Stimulated activated CD8-positive, alpha-beta memory T cell treated with anti-CD3 and anti-CD28 coated beads, Interleukin-2, amount 100 ng/mL, for 48 hours (primary cell): ENCODE data around the gene TPSB2.

Experiments used
- DNase-seq, 2 donors: peaks; one replicate each; pipeline ENCODE4 v3.0.0-alpha.2; 2020; ENCODE audit warnings: low read depth in 2 of 2

Gene TPSB2

DNA sequence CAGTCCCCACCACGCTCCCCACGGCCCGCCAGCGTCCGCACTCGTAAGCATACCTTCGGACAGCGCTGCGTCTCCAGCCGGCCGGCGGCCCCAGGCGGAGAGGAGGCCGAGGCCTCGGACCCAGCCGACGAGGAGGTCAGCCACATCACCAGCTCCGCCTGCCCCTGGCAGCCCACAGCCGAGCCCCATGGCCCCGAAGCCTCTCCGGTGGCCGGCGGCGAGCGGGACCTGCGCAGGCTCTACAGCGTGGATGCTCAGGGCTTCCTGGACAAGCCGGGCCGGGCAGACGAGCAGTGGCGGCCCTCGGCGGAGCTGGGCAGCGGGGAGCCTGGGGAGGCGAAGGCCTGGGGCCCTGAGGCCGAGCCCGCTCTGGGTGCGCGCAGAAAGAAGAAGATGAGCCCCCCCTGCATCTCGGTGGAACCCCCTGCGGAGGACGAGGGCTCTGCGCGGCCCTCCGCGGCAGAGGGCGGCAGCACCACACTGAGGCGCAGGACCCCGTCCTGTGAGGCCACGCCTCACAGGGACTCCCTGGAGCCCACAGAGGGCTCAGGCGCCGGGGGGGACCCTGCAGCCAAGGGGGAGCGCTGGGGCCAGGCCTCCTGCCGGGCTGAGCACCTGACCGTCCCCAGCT lies 9.8 kb downstream of the TPSB2 start:
- no peak for DNase-seq

- DNase-seq = no peak
Measured at GRCh38 chr16:1218930-1219611, 10.9 kb downstream of the TPSB2 start.

GRCh38 chr16:1218061-1218929 lies 11.7 kb downstream of the TPSB2 start:
- no peak for DNase-seq

DNA sequence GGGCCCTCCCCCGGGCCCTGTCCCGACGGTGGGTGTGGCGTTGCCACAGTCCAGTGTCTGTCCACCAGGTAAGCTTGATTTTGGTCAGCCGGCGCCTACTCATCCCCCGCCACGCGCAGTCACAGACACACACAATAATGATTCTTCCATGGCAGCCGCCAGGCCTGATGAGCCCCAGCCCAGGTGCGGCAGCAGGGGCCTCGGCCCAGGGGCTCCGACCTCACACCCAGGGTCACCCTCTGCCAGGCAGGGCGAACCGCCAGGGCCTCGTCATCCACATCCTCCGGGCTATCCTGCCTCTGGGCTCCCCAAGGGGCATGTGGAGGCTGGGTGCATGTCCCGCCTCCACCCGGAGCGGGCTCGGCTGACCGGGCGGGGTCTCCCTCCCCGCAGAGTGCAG lies 12.5 kb downstream of the TPSB2 start:
- no peak for DNase-seq

DNA sequence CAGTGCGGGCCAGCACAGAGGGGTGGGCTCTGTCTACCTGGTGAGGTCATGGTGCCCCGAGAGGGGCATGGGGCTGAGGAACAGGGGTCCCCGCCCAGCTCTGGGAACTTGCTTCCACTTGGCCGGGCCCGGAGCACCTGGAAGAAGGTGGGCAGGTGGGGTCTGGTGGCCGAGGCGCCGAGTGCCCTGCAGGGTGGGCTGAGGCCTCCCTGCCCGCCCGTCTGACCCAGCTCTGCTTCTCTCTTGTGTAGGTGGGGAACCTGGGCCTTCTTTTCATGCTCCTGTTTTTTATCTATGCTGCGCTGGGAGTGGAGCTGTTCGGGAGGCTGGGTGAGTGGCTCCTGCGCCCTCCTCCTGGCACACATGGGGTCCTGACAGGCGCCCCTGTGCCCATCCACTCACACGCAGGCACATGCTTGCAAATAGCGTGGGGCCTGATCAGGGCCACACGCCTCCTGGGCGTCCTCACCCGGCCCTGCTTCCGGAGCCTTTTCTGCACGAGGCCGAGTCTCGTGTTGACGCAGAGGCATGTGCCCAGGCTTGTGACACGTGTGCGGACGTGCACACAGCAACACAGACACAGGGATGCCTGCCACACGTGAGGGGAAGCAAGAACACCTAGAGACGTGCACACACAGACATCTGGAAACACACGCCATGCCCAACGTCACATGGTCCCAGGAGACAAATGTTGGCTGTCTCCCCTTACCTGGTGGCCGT lies 13.1 kb downstream of the TPSB2 start:
- DNase-seq = no peak

DNA sequence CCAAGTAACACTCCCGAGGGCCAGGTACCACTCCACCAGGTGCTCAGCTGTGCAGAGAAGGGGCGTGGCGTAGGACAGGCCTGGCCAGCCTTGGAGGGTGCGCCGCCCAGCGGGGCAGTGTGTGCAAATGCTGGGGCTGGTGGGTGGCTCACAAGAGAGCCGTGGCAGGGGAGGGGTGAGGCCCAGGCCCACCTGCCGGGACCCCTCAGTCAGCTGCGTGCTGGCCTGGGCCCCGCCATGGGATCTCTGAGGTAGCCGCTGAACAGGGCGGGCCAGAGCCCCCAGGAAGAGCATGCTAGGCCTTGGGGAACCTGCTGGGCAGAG lies 13.7 kb downstream of the TPSB2 start:
- DNase-seq = no peak

DNA sequence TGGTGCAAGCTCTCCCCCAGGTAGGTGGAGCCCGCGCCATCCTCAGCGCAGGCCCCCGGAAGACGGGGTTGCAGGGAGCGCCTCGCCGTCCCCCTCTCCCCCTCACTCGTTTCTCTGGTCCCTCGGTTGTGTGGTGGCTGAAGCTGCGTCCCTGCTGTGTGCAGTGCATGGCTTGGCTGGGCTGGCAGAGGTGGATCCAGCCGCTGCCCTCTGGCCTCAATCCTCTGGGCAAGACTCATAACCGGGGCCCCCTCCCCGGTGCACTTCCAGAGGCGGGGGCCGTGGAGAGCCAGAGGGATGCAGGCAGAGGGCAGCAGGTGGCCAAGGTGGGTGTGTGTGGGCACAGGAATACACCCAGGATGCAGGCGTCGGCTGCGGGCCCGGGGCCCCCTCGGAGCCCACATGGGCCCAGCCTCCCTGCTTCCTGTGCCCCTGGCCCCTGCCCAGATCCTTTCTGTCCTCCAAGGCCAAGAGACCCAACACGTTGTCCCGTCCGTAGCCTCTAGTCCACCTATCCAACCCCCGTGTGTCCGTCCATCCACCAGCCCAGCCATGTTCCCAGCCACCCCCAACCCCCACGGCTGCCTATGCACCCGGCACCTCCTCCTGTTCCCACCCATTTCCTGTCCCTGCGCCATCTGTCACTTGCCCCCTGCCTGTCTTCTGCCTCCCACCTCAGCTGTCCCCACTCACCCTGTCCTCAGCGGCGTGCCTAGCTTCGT lies 14.2 kb downstream of the TPSB2 start:
- no peak for DNase-seq

DNA sequence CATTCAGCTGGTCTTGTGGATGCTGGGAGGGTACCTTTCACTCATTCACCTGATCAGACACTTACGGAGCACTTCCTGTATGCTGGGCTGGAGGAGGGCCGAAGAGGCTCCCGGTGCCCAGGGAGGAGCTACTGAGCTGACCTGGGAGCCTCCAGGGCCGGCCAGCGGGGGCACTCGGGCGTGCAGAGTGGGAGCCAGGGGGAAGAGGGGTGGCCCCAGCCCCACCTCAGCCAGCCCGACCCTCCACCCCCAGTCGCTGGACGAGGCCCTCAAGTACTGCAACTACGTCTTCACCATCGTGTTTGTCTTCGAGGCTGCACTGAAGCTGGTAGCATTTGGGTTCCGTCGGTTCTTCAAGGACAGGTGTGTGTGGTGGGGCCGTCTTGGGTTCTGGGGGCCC lies 15.3 kb downstream of the TPSB2 start:
- DNase-seq = no peak

- DNase-seq = no peak
Measured at GRCh38 chr16:1213796-1214372, 16.1 kb downstream of the TPSB2 start.

GRCh38 chr16:1213231-1213630 lies 16.8 kb downstream of the TPSB2 start:
- no peak for DNase-seq

DNA sequence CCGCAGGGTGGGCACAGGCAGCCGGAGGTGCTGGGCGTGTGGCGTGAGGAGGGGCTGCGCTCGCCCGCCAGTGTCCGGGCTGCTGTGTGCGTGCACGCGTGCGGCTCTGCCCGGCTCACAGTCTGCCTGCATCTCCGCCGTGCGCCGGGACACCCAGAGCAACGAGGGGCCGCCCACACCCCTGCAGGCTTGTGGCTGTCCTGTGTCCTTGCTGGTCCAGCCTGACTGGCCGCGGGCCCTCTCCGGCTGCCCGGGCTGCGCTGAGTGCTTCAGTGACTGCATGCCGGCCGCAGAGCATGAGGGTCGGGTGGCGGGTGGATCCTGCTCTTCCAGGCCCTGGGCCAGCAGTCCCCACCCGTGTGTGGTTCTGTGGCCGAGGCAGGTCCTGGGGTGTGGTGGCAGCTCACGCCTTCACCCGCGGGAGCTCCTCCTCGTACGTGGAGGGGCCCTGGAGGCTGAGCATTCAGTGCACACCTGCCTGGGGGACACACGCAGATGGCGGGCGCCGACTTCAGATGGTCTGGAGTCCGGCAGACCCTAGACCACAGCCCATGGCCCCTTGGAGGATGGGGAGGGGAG lies 17.3 kb downstream of the TPSB2 start:
- no peak for DNase-seq

DNA sequence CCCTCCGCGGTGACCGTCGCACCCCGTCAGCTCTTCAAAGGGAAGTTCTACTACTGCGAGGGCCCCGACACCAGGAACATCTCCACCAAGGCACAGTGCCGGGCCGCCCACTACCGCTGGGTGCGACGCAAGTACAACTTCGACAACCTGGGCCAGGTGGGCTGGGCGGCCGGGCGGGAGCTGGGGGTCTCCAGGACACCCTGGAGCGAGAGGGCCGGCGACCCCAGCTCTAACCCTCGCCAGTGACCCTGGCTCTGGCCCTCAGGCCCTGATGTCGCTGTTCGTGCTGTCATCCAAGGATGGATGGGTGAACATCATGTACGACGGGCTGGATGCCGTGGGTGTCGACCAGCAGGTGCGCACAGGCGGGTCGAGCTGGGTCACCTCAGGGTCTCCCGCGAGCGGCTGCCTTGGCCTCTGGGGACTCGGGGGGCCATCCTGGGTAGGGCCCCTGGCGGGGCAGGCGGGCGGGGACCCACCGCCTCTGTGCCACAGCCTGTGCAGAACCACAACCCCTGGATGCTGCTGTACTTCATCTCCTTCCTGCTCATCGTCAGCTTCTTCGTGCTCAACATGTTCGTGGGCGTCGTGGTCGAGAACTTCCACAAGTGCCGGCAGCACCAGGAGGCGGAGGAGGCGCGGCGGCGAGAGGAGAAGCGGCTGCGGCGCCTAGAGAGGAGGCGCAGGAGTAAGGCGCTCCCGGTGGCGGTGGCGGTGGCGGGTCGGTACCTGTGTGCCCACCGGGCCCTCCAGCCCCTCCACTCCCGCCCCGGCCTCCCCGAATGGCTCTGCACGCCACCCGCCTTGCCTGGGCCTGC lies 18.3 kb downstream of the TPSB2 start:
- DNase-seq = no peak

DNA sequence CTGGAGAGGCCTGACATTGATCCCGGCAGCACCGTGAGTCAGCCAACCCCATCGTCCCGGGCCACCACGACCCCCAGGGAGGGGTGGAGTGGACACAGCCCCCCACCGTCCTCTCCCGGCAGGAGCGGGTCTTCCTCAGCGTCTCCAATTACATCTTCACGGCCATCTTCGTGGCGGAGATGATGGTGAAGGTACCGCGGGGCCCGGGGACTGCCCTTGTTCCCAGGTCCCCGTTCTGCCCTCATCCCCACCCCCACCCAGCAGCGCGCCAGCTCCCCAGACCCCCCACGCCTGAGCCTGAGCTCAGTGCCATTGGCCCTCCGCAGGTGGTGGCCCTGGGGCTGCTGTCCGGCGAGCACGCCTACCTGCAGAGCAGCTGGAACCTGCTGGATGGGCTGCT lies 19.5 kb downstream of the TPSB2 start:
- DNase-seq = no peak

- no peak for DNase-seq
Measured at GRCh38 chr16:1209081-1209480, 20.9 kb downstream of the TPSB2 start.

DNA sequence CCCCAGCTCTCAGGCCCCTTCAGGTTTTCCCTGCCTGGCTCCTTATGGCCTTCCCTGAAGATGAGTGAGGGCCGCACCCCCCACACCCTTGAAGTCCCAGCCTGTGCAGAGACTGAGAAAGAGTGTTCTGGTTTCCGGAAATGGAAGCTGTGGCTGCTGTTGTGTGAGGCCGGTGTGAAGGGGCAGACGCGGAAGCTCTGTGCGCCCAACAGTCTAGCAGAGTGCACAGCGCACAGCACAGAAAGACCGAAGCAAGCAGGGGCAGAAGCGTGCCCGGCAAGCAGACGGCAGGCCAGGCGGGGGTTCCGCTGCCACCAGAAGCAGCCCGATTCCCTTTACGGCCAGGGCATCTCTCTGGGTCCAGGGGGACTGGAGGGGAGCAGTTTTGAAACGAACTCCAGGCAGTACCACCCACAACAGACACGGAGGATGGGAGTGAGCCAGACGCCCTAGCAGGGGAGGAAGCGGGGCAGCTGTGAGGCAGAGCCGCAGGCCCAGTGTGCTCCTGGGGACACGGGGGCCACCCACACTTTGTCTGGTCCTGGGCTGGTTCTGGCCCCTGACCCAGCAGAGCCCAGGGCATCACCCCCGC lies 21.6 kb downstream of the TPSB2 start:
- DNase-seq = no peak

- no peak for DNase-seq
Measured at GRCh38 chr16:1206786-1207185, 23.2 kb downstream of the TPSB2 start.

GRCh38 chr16:1206326-1206725 lies 23.7 kb downstream of the TPSB2 start:
- no peak for DNase-seq

- DNase-seq = no peak
Measured at GRCh38 chr16:1204933-1205332, 25.1 kb downstream of the TPSB2 start.

DNA sequence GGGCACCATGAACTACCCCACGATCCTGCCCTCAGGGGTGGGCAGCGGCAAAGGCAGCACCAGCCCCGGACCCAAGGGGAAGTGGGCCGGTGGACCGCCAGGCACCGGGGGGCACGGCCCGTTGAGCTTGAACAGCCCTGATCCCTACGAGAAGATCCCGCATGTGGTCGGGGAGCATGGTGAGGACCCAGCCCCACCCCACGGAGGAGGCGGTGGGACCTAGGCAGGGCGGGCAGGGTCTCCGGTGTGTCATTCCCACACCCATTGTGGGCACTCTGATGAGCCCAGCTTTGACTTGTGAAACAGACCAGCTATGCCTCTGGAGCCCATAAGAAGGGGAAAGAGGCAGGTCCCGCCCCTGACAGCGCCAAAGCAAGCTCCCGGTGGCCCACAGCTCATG lies 27.7 kb downstream of the TPSB2 start:
- no peak for DNase-seq

DNA sequence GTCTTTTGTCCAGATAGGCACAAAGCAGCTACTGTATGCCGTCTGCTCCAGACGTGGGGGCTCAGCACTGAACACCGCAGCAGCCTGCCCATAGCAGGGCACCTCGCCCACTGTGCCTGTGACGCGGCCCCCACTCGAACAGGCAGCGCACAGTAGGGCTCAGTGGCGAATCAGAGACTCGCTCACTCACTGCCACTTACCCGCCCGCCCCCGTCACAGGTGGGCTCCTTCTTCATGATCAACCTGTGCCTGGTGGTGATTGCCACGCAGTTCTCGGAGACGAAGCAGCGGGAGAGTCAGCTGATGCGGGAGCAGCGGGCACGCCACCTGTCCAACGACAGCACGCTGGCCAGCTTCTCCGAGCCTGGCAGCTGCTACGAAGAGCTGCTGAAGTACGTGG lies 28.5 kb downstream of the TPSB2 start:
- no peak for DNase-seq
